ENCODE data around the gene CDK11A. TPM values are rescaled to one million over a fixed set of nuclear protein-coding genes. Genes with fewer than 3 reads are reported as not detected.
"Not testable (repeated sequence)": the region's sequence is repeated elsewhere in the genome, so short reads cannot be mapped to it uniquely, and the experiment has no call there.

Gene CDK11A
- total RNA-seq, 1 experiment from 2014 or later, result 2.6 TPM

GRCh38 chr1:1684031-1684681 is 40.0 kb downstream of the CDK11A start:
- DNase-seq (ENCODE audit: low read depth), result no peak

GRCh38 chr1:1683104-1683905 is 40.9 kb downstream of the CDK11A start:
- no peak for DNase-seq (ENCODE audit: low read depth)

GRCh38 chr1:1680912-1681273 is 43.3 kb downstream of the CDK11A start:
- no peak for DNase-seq (ENCODE audit: low read depth)

- no peak for DNase-seq (ENCODE audit: low read depth)
These were observed 43.9 kb downstream of the CDK11A start for GRCh38 chr1:1680031-1680911.

DNA sequence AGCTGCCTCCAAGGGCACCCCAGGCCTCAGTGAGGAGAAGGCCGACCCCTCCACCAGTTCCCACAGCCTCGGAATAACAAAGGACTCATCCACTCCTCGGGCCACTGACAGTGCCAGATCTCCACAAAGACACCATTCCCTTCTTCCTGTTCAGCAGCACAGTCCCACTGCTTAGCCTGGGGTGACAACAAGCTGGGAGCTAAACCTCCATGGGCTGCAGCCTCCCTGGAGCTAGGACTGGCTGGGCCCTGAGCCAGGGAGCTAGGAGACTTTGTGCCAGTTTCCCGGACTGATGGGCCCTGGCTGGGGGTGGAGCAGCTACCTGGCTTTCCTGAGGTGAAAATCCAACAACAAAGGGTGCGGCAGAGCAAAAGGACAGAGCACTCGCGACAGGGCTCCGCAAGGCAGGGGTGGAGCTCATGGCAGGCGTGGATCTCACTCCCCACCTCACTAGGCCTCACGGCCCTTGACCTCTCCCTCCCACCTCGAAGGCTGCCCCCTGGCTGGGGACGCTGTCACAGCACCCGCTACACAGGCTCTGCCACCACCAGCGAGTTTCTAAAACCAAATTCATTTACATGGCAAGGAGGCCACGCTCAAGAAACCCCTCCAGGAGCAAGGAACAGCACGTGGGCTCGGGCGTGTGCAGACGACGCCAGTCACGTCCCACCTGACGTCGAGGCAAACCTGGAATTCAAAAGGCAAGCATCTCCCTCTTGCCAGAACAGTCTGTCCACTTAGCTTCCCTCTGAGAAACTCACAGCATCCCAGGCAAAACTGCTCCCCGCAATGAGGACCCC is 45.4 kb downstream of the CDK11A start:
- DNase-seq (ENCODE audit: low read depth), result no peak

GRCh38 chr1:1677718-1678580 is 46.2 kb downstream of the CDK11A start:
- no peak for DNase-seq (ENCODE audit: low read depth)

- not testable (repeated sequence) for DNase-seq (ENCODE audit: low read depth)
These were observed 48.1 kb downstream of the CDK11A start for GRCh38 chr1:1676087-1676486.

GRCh38 chr1:1675218-1675617 is 48.9 kb downstream of the CDK11A start:
- DNase-seq (ENCODE audit: low read depth), result not testable (repeated sequence)

GRCh38 chr1:1674806-1675205 is 49.4 kb downstream of the CDK11A start:
- DNase-seq (ENCODE audit: low read depth), result not testable (repeated sequence)

GRCh38 chr1:1672181-1672965 is 51.8 kb downstream of the CDK11A start:
- DNase-seq (ENCODE audit: low read depth), result no peak

- no peak for DNase-seq (ENCODE audit: low read depth)
These were observed 52.6 kb downstream of the CDK11A start for GRCh38 chr1:1671365-1672119.

GRCh38 chr1:1670866-1671265 is 53.3 kb downstream of the CDK11A start:
- no peak for DNase-seq (ENCODE audit: low read depth)

- no peak for DNase-seq (ENCODE audit: low read depth)
These were observed 54.4 kb downstream of the CDK11A start for GRCh38 chr1:1669468-1670440.

DNA sequence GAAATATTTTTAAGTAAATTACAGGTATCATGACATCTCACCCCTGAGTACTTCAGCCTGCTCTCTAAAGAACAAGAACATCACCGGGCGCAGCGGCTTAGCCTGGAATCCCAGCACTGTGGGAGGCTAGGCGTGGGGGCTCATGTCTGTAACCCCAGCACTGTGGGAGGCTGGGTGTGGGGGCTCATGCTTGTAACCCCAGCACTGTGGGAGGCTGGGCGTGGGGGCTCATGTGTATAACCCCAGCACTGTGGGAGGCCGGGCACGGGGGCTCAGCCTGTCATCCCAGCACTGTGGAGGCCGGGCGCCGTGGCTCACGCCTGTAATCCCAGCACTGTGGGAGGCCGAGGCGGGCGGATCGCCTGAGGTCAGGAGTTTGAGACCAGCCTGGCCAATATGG is 57.6 kb downstream of the CDK11A start:
- DNase-seq (ENCODE audit: low read depth), result no peak

GRCh38 chr1:1665815-1666251 is 58.3 kb downstream of the CDK11A start:
- no peak for DNase-seq (ENCODE audit: low read depth)

- no peak for DNase-seq (ENCODE audit: low read depth)
These were observed 59.0 kb downstream of the CDK11A start for GRCh38 chr1:1664941-1665814.

DNA sequence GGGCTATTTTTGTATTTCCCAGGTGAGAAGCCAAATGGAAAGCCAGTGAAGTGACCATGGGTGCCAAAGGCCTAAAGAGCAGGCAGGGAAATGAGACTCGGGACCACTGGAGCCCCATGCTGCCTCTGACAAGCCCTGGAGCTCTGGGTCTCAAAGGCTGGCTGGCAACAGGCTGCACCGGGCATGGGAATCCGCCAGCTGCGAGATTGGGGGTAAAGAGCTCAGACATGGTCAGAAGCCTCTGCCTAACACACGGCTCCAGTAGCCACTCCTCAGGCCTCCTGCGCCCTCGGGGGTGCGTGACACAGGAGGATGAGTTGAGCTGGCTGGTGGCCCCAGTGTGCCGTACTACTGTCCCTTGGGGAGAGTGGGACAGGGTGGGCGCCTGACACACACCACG is 59.8 kb downstream of the CDK11A start:
- not testable (repeated sequence) for DNase-seq (ENCODE audit: low read depth)
